GM10847 (cell line): Measurements from ENCODE around the gene GADD45G.

Experiments used
- POLR2A ChIP-seq: IDR thresholded peaks from 2 replicates; pipeline ENCODE4 v1.6.1; 2011; ENCODE audit not compliant: insufficient read length; ENCODE audit errors: extremely low read depth

GADD45G gene

DNA sequence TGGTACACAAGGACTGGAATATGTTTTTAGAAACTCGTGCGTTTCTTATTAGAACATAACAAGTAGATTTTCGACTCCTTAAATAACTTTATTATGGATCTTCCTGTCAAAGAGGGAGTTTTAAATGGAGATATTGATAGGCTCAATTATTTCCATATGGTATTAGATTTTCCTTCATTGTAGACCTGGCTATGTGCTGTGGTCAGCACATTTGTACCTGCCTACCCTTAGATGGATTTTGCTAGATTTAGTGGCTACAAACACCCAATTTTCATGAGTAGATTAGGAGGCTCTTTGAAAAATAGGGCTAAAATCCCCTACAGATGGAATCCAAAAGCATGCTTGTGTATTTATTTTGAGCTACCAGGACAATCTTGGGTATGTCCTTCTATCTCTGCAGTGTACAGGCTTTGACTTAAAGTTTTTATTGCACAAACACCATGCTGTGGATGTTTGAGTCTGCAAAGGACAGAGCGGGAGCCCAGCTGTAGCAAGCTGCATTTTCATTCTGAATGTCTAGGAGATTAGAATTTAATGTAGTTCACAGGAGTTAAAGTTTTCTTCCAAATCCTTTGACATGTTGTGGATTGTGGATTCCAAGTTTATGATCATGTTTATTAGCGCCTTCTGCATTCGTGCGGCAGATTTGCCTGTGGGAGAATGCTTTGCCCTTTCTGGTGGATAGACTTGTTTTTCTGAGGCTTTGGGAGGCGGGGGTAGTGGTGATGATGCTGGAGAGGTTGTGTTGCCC is 41.6 kb downstream of the GADD45G start:
- no peak for TF ChIP-seq POLR2A

- TF ChIP-seq POLR2A, result no peak
These were observed 42.7 kb downstream of the GADD45G start for GRCh38 chr9:89647366-89648128.

DNA sequence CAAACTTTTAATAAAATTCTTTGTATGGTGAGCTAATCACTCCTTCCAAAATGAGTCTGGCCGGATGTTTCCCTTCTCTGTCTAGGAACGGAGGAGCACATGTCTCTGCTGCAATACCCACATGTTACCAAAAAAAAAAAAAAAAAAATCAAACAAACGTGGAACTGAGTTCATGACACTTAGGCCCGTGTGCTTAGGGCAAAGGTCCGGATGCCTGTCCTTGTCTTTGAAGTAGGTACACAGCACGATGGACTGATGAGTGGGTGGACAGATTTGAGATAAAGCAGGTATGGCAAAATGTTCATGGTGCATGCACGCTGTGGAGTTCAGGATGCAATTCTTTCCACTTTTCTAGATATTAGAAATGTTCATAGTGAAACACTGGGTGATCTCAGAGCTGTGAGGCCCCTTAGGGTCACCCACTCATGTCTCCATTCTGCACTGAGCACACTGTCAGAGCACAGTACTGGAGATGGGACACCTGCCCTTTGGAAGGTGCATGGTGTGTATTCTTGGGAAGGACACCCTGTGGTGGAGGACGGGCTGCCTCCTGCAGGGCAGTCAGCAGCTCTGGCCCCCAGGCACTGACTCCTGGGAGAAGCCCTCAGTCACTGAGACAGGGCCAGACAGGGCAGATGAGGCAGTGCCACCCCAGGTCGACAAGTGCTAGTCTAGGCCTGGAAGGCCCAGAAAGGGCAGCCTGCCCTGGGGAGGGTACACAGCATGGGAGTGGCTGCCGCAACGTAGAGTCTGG is 43.6 kb downstream of the GADD45G start:
- TF ChIP-seq POLR2A, result no peak

- TF ChIP-seq POLR2A, result no peak
These were observed 44.4 kb downstream of the GADD45G start for GRCh38 chr9:89649039-89649691.

DNA sequence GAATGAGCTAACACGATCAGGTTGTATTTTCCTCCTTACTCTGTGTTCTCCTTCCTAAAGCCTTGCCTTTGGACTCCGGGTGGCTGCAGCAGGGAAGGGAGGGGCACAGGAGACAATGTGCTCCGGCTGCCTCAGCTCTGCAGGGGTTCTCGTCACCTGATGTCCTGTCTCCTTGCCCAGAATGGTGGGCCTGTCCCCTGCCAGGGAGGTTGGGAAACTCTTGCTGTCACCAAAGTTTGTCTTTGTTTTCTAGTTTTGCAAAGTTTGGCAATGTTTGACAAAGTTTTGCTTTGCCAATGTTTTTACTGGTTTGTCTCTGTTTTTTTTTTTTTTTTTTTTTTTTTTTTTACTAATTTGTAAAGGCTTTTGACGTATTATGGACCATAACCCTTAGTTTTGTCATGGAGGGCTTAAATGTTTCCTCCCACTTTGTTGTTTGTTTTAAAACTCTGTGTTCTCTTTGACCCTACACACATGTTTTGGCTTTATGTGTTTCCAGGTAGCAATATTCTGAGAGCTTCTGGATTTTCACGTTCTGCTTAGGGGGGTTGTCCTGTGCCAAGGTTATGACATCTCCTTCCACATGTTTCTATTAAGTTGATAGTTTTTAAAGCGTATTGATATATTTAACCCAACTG is 49.3 kb downstream of the GADD45G start:
- no peak for TF ChIP-seq POLR2A

DNA sequence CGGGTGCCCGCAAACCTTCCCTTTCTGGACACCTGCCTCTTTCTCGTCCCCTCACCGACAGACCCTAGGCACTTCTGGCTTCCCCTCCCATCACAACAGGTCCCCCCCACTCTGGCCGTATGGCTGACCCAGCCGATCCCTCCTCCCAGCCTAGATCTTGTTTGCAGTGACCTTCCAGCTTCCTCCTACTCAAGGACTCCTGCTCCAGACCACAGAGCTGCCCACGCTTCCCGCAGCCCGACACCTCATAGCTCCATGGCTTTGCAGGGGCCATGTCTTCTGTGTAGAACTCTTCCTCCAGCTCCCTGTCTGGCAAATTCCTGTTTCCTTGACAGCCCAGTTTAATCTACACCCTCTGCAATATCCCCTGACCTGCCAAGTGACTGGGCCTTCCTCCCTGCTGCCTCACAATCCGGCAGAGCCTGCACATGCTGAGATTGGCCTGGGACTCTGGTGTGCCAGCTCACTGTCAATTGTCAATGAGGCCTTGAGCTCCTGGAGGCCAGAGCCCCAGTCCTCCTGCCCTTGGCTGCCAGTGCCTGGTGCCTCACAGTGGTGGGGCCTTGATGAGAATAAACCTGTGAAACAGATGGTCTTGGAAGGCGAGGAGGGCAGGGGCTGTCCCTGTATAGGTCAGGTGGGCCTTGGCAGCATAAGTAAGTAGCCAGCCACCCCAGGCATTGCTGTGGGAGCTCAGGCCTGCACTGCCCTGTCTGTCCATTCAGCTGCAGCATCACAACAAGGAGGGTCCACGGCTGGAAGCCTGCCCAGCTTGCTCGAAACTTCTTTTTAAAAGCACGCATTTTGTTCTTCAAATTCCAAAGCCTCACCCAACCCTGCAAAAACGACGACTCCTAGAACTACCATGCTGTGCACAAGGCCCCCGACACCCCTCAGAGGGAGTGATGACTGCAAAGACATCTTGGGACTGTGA is 50.5 kb downstream of the GADD45G start:
- TF ChIP-seq POLR2A, result no peak
